Lung (tissue), 12 donors: ENCODE data around the gene OR11A1. TPM values are rescaled to one million over a fixed set of nuclear protein-coding genes. Genes with fewer than 3 reads are reported as not detected.

ENCODE experiments used
- ATAC-seq: fragments of 200-7000 bp; cut with Tn5 transposase; one replicate; pipeline ENCODE4 v1.9.1; 2020; ENCODE audit warnings: moderate number of reproducible peaks; ENCODE audit not compliant: insufficient read depth, low FRiP score
- DNase-seq, 3 donors: peaks; one replicate each; pipeline ENCODE4 v3.0.0-alpha.2; 2013 to 2017
- H3K27ac ChIP-seq, 2 donors: one replicate each; pipeline ENCODE4 v1.5.1; 2013; ENCODE audit warnings: mild to moderate bottlenecking in 2 of 2, moderate library complexity in 2 of 2, control low read depth in 1 of 2, inconsistent platforms in 1 of 2, low read depth in 1 of 2, low read length in 1 of 2
- H3K27me3 ChIP-seq, 3 donors: one replicate each; pipeline ENCODE4 v1.5.1; 2013; ENCODE audit warnings: low read length in 2 of 3; ENCODE audit not compliant: control insufficient read depth in 3 of 3, insufficient read depth in 3 of 3
- H3K36me3 ChIP-seq, 4 donors: one replicate each; pipeline ENCODE4 v1.5.1; 2013; ENCODE audit warnings: low read length in 4 of 4, mild to moderate bottlenecking in 1 of 4, moderate library complexity in 1 of 4; ENCODE audit not compliant: control insufficient read depth in 4 of 4, insufficient read depth in 4 of 4
- H3K4me1 ChIP-seq, 5 donors: one replicate each; pipeline ENCODE4 v1.5.1; 2013; ENCODE audit warnings: low read length in 5 of 5, mild to moderate bottlenecking in 2 of 5, moderate library complexity in 1 of 5; ENCODE audit not compliant: control insufficient read depth in 5 of 5, insufficient read depth in 5 of 5
- H3K4me3 ChIP-seq: one replicate; pipeline ENCODE4 v1.5.1; 2013; ENCODE audit warnings: mild to moderate bottlenecking, control low read depth, moderate library complexity
- H3K9ac ChIP-seq, 2 donors: one replicate each; pipeline ENCODE4 v1.5.1; 2013; ENCODE audit warnings: low read length in 2 of 2, control low read depth in 1 of 2; ENCODE audit not compliant: insufficient read depth in 1 of 2
- H3K9me3 ChIP-seq, 4 donors: one replicate each; pipeline ENCODE4 v1.5.1; 2013; ENCODE audit warnings: low read length in 3 of 4, mild to moderate bottlenecking in 1 of 4, moderate library complexity in 1 of 4; ENCODE audit not compliant: control insufficient read depth in 4 of 4, insufficient read depth in 3 of 4
- CTCF ChIP-seq: IDR thresholded peaks from 2 replicates; pipeline ENCODE4 v1.5.1; 2012; ENCODE audit warnings: mild to moderate bottlenecking; ENCODE audit errors: control extremely low read depth, extremely low read depth
- WGBS, 2 donors: extraction: QIAGEN DNeasy Blood & Tissue Kit; methylation state at CpG; one replicate each; pipeline ENCODE4 v1.1.7; 2013; 5-methylcytosine and 5-hydroxymethylcytosine counted together
- polyA plus RNA-seq, 2 donors: library from polyadenylated mRNA; stranded (reverse); fragments of 200-250 nt; gene quantifications; one replicate each; pipeline ENCODE4 v1.2.1, GENCODE V29; 2013
- total RNA-seq, 2 donors: library from RNA; depleted of rRNA in 1 of 2; stranded (reverse); fragments of >200 nt in 1 of 2; gene quantifications; one replicate each; pipeline ENCODE4 v1.2.1, GENCODE V29; 2014 to 2021
- donor health status: control.
- donor health status: control.
- donor health status: Bipolar disorder and iron deficiency.
- donor health status: healthy.
- donor health status: DM: yes; HTN: yes; CAD: no.

Gene OR11A1
- total and polyA plus RNA-seq, 4 donors: not detected

- 55 to 75% methylated on average over 1 of the region's 1 CpG for WGBS, 2 donors
- Histone ChIP-seq H3K9ac (no peak overlapping the region), H3K27ac (no peak overlapping the region), H3K4me3 (no peak overlapping the region), H3K9me3 (no peaks in the 10 kb centered on the region), H3K27me3 (no peaks in the 10 kb centered on the region), H3K36me3 (no peaks in the 10 kb centered on the region), H3K4me1 (no peaks in the 10 kb centered on the region)
- no peak for TF ChIP-seq CTCF
- ATAC-seq: no peak
- no peak for DNase-seq
Observed at GRCh38 chr6:29425075-29425474, 31.8 kb downstream of the OR11A1 start.

GRCh38 chr6:29424575-29424974 lies 32.3 kb downstream of the OR11A1 start:
- Histone ChIP-seq H3K9ac (no peak overlapping the region), H3K27me3 (no peaks in the 10 kb centered on the region), H3K9me3 (no peaks in the 10 kb centered on the region), H3K4me3 (no peak overlapping the region), H3K36me3 (no peaks in the 10 kb centered on the region), H3K27ac (no peak overlapping the region), H3K4me1 (no peaks in the 10 kb centered on the region)
- no peak for ATAC-seq
- DNase-seq: no peak
- no peak for TF ChIP-seq CTCF
- 9 to 30% methylated on average over 2 of the region's 2 CpGs for WGBS, 2 donors

- no peak for TF ChIP-seq CTCF
- no peak for DNase-seq
- no peaks in the 10 kb centered on the region for H3K4me1 ChIP-seq
- H3K9ac ChIP-seq: no peak overlapping the region
- H3K9me3 ChIP-seq: no peaks in the 10 kb centered on the region
- H3K27ac ChIP-seq: no peak overlapping the region
- no peaks in the 10 kb centered on the region for H3K27me3 ChIP-seq
- no peak overlapping the region for H3K4me3 ChIP-seq
- no peak for ATAC-seq
- no peaks in the 10 kb centered on the region for H3K36me3 ChIP-seq
- WGBS, 2 donors: 94% methylated on average over 2 of the region's 2 CpGs
Observed at GRCh38 chr6:29424168-29424567, 32.7 kb downstream of the OR11A1 start.

- no peaks in the 10 kb centered on the region for H3K9me3 ChIP-seq
- H3K27me3 ChIP-seq: no peaks in the 10 kb centered on the region
- H3K27ac ChIP-seq: no peak overlapping the region
- ATAC-seq (no peak), DNase-seq (no peak)
- H3K4me1 ChIP-seq: no peaks in the 10 kb centered on the region
- no peak overlapping the region for H3K4me3 ChIP-seq
- 83 to 88% methylated on average over 3 of the region's 3 CpGs for WGBS, 2 donors
- no peaks in the 10 kb centered on the region for H3K36me3 ChIP-seq
- TF ChIP-seq CTCF: no peak
- H3K9ac ChIP-seq: no peak overlapping the region
Observed at GRCh38 chr6:29419516-29419915, 37.4 kb downstream of the OR11A1 start.
